Upper lobe of left lung (tissue), 6 donors: ENCODE measurements around the gene SGTA. TPM values are rescaled to one million over a fixed set of nuclear protein-coding genes. Genes with fewer than 3 reads are reported as not detected.
A peak's percentile ranks its signal among the peaks of the same experiment; 100 is the strongest.

Experiments used
- ATAC-seq, 2 donors: fragments of 200-7000 bp; cut with Tn5 transposase; one replicate each; pipeline ENCODE4 v1.9.1; 2022; ENCODE audit warnings: mild to moderate bottlenecking in 2 of 2, moderate library complexity in 2 of 2; ENCODE audit not compliant: low FRiP score in 2 of 2
- DNase-seq, 2 donors: peaks; one replicate each; pipeline ENCODE4 v3.0.0-alpha.2; 2019 to 2020
- H3K27ac ChIP-seq, 4 donors: fragments of 200-600 bp; sonication (generic); one replicate each; pipeline ENCODE4 v1.5.1; 2016 to 2019
- H3K27me3 ChIP-seq, 4 donors: fragments of 200-600 bp; sonication (generic); one replicate each; pipeline ENCODE4 v1.5.1; 2017 to 2019
- H3K36me3 ChIP-seq, 4 donors: fragments of 200-600 bp; sonication (generic); one replicate each; pipeline ENCODE4 v1.5.1; 2016 to 2019
- H3K4me1 ChIP-seq, 4 donors: fragments of 200-600 bp; sonication (generic); one replicate each; pipeline ENCODE4 v1.5.1; 2018 to 2019
- H3K4me3 ChIP-seq, 4 donors: fragments of 200-600 bp; sonication (generic); one replicate each; pipeline ENCODE4 v1.5.1; 2017 to 2019; ENCODE audit warnings: mild to moderate bottlenecking in 2 of 4, moderate library complexity in 1 of 4
- H3K9me3 ChIP-seq, 4 donors: fragments of 200-600 bp; sonication (generic); one replicate each; pipeline ENCODE4 v1.5.1; 2018 to 2019
- CTCF ChIP-seq, 6 experiments: fragments of 450-650 bp in 4 of 6; fragments of 200-600 bp in 2 of 6; sonication (generic) in 2 of 6; IDR thresholded peaks; one replicate each; pipeline ENCODE4 v1.5.1; 2016 to 2019; ENCODE audit warnings: antibody characterized with exemption in 6 of 6
- EP300 ChIP-seq, 4 donors: sonication (generic); formaldehyde crosslinking; IDR thresholded peaks; one replicate each; pipeline ENCODE4 v1.5.1; 2017; ENCODE audit warnings: antibody characterized with exemption in 4 of 4, control low read depth in 2 of 4
- POLR2A ChIP-seq, 4 donors: fragments of 450-650 bp; IDR thresholded peaks; one replicate each; pipeline ENCODE4 v1.5.1; 2016 to 2017; ENCODE audit warnings: antibody characterized with exemption in 4 of 4, mild to moderate bottlenecking in 2 of 4
- POLR2AphosphoS5 ChIP-seq, 2 donors: sonication (generic); formaldehyde crosslinking; IDR thresholded peaks; one replicate each; pipeline ENCODE4 v1.5.1; 2017; ENCODE audit warnings: antibody characterized with exemption in 2 of 2
- WGBS, 2 donors: methylation state at CpG; one replicate each; pipeline ENCODE4 v1.1.5; 2017 to 2018; 5-methylcytosine and 5-hydroxymethylcytosine counted together
- total RNA-seq, 6 donors: library from RNA; depleted of rRNA in 4 of 6; stranded (reverse); fragments of >200 nt in 4 of 6; gene quantifications; one replicate each; pipeline versions ENCODE4 v1.1.0 to v1.2.1, GENCODE V29; 2016 to 2021
- donor health status: DM: no; HTN: no; CAD: no; lungs with moderate emphysema.
- donor health status: DM: no; HTN: yes; CAD: no; lungs with severe emphysema.

Gene SGTA
- total RNA-seq, 6 donors from 2014 or later, result 34.3 to 56.4 (median 46.1) TPM

- Histone ChIP-seq H3K27me3 (no peaks in the 10 kb centered on the region), H3K9me3 (no peaks in the 10 kb centered on the region), H3K4me1 (peaks cover 7 to 12% (median 9%) of the 10 kb centered on the region in 4 donors), H3K27ac (no peak overlapping the region), H3K4me3 (no peak overlapping the region), H3K36me3 (peaks cover 0 to 31% (median 16%) of the 10 kb centered on the region in 4 donors)
- 90 to 97% methylated on average over 6 to 14 of the region's 14 CpGs for WGBS, 2 donors
- DNase-seq (no peak), ATAC-seq (no peak)
- TF ChIP-seq POLR2A (IDR thresholded peaks at IDR 0.05) (no peak), CTCF (IDR thresholded peaks at IDR 0.05) (no peak), POLR2AphosphoS5 (IDR thresholded peaks at IDR 0.05) (no peak)
Measured at GRCh38 chr19:2790194-2790556, 7.1 kb upstream of the SGTA start.

- H3K36me3 ChIP-seq, result peaks cover 0 to 21% (median 14%) of the 10 kb centered on the region in 4 donors
- no peaks in the 10 kb centered on the region for H3K27me3 ChIP-seq
- WGBS, 2 donors, result 94 to 100% methylated on average over 5 of the region's 5 CpGs
- no peak for ATAC-seq
- DNase-seq, result no peak
- H3K4me3 ChIP-seq, result no peak overlapping the region
- H3K27ac ChIP-seq, result no peak overlapping the region
- no peaks in the 10 kb centered on the region for H3K9me3 ChIP-seq
- peaks cover 17 to 31% (median 24%) of the 10 kb centered on the region in 4 donors for H3K4me1 ChIP-seq
- TF ChIP-seq CTCF (IDR thresholded peaks at IDR 0.05), result no peak
- no peak for TF ChIP-seq POLR2AphosphoS5 (IDR thresholded peaks at IDR 0.05)
Measured at GRCh38 chr19:2788237-2788636, 5.2 kb upstream of the SGTA start.

GRCh38 chr19:2787115-2787514 is 4.0 kb upstream of the SGTA start:
- TF ChIP-seq CTCF (IDR thresholded peaks at IDR 0.05), result no peak
- TF ChIP-seq POLR2A (IDR thresholded peaks at IDR 0.05), result no peak
- TF ChIP-seq POLR2AphosphoS5 (IDR thresholded peaks at IDR 0.05), result no peak
- TF ChIP-seq EP300 (IDR thresholded peaks at IDR 0.05), result no peak
- DNase-seq (no peak), ATAC-seq (no peak)
- Histone ChIP-seq H3K27me3 (no peaks in the 10 kb centered on the region), H3K36me3 (peaks cover 0 to 21% (median 14%) of the 10 kb centered on the region in 4 donors), H3K27ac (no peak overlapping the region), H3K4me1 (peaks cover 20 to 34% (median 29%) of the 10 kb centered on the region in 4 donors), H3K4me3 (no peak overlapping the region), H3K9me3 (no peaks in the 10 kb centered on the region)
- 89 to 95% methylated on average over 8 of the region's 8 CpGs for WGBS, 2 donors

DNA sequence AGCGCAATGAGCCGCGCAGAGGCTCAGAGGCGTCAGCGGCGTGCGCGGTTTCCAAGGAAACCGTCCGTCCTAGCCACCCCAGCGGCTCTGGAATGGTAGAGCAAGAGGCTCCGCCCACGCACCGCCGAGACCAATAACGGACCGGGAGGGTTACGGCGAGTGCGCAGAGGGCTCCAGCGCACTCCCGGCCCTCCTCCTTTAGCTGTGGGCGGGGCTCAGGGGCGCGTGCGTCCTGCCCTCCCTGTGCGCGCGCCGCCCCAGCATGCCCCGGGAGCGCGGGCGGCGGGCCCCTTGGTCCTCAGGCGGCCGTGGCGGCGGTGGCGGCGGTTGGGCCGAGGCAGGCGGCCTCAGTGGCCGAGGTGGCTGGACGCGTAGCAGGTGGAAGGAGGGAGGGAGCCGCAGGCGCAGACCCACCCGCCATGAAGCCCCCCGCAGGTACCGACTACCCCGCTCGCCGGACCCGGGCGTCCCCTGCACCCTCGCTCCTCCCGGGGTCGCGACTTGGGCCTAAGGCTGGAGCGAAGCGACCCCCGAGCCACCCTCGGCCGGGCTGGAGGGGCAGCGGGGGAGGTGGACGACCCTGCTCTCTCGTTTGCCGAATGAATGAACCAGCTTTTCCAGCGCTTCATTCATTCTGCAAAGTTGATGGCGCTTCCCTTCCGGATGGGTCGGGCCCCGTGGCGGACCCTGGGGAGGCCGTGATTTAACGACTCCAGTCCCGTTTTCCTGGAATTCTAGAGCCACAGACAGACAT is 2.3 kb upstream of the SGTA start, which contains the start of gene THOP1:
Gene THOP1 (plus strand): TSS at position 260 of the 754 bp plus-strand sequence. CDS start 160 bp downstream, at position 420.
- peaks cover 36 to 51% (median 44%) of the 10 kb centered on the region in 4 donors for H3K4me1 ChIP-seq
- peak within 1 kb of the TSS; percentile 65 to 98 (median 88) for H3K4me3 ChIP-seq
- H3K27me3 ChIP-seq, result no peaks in the 10 kb centered on the region
- TF ChIP-seq POLR2A (IDR thresholded peaks at IDR 0.05), result peak in 2 of 4 donors; percentile 75 to 80
- TF ChIP-seq POLR2AphosphoS5 (IDR thresholded peaks at IDR 0.05), result peak in 1 of 2 donors; percentile 58
- no peak for TF ChIP-seq EP300 (IDR thresholded peaks at IDR 0.05)
- peak in 2 of 6 experiments; percentile 38 to 45 for TF ChIP-seq CTCF (IDR thresholded peaks at IDR 0.05)
- WGBS, 2 donors, result 0% methylated on average over 9 to 29 of the region's 78 CpGs
- peak within 1 kb of the TSS; percentile 36 to 66 (median 50) for H3K27ac ChIP-seq
- DNase-seq (peak; percentile 98 to 99), ATAC-seq (peak; percentile 95 to 98)
- peaks cover 0 to 4% (median 2%) of the 10 kb centered on the region in 4 donors for H3K36me3 ChIP-seq
- no peaks in the 10 kb centered on the region for H3K9me3 ChIP-seq
